GM12801 (cell line): ENCODE results near the gene RNF44.

ENCODE experiments used
- CTCF ChIP-seq: IDR thresholded peaks from one replicate; pipeline ENCODE4 v1.5.1; 2011; ENCODE audit warnings: control low read depth; ENCODE audit not compliant: insufficient read length; ENCODE audit errors: extremely low read depth

RNF44 gene

GRCh38 chr5:176521286-176521685 lies 15.9 kb downstream of the RNF44 start:
- no peak for TF ChIP-seq CTCF

- TF ChIP-seq CTCF: no peak
These were observed 17.1 kb downstream of the RNF44 start for GRCh38 chr5:176519810-176520720.

GRCh38 chr5:176517053-176517661 lies 20.0 kb downstream of the RNF44 start:
- TF ChIP-seq CTCF: no peak

- no peak for TF ChIP-seq CTCF
These were observed 21.8 kb downstream of the RNF44 start for GRCh38 chr5:176515396-176515795.

- TF ChIP-seq CTCF: no peak
These were observed 22.8 kb downstream of the RNF44 start for GRCh38 chr5:176514244-176514950.

GRCh38 chr5:176513788-176514187 lies 23.4 kb downstream of the RNF44 start:
- no peak for TF ChIP-seq CTCF

GRCh38 chr5:176508603-176509002 lies 28.6 kb downstream of the RNF44 start:
- no peak for TF ChIP-seq CTCF
